Dendritic cell treated with granulocyte-macrophage colony-stimulating factor and Interleukin-4, amounts not matched to agents 40 ng/mL and 50 ng/mL, for 4 days (primary cell): ENCODE measurements around the gene EVA1A.

Experiments used
- H3K27ac Mint-ChIP-seq: one replicate; pipeline ENCODE4 v1.8.0; 2022; ENCODE audit warnings: mild to moderate bottlenecking, mixed read lengths
- H3K27me3 Mint-ChIP-seq: one replicate; pipeline ENCODE4 v1.8.0; 2022; ENCODE audit warnings: mild to moderate bottlenecking, mixed read lengths
- H3K36me3 Mint-ChIP-seq: one replicate; pipeline ENCODE4 v1.8.0; 2022; ENCODE audit warnings: low read depth, mixed read lengths
- H3K4me1 Mint-ChIP-seq: one replicate; pipeline ENCODE4 v1.8.0; 2022; ENCODE audit warnings: low read depth, mixed read lengths
- H3K4me3 Mint-ChIP-seq: one replicate; pipeline ENCODE4 v1.8.0; 2022; ENCODE audit warnings: mild to moderate bottlenecking, moderate library complexity, mixed read lengths
- H3K9me3 Mint-ChIP-seq: one replicate; pipeline ENCODE4 v1.8.0; 2022; ENCODE audit warnings: mixed read lengths
- intact Hi-C: fragments of 100-400 bp; cut with micrococcal nuclease; formaldehyde crosslinking; loops from one replicate; pipeline ENCODE4 v1.15.0; 2022

EVA1A gene

DNA sequence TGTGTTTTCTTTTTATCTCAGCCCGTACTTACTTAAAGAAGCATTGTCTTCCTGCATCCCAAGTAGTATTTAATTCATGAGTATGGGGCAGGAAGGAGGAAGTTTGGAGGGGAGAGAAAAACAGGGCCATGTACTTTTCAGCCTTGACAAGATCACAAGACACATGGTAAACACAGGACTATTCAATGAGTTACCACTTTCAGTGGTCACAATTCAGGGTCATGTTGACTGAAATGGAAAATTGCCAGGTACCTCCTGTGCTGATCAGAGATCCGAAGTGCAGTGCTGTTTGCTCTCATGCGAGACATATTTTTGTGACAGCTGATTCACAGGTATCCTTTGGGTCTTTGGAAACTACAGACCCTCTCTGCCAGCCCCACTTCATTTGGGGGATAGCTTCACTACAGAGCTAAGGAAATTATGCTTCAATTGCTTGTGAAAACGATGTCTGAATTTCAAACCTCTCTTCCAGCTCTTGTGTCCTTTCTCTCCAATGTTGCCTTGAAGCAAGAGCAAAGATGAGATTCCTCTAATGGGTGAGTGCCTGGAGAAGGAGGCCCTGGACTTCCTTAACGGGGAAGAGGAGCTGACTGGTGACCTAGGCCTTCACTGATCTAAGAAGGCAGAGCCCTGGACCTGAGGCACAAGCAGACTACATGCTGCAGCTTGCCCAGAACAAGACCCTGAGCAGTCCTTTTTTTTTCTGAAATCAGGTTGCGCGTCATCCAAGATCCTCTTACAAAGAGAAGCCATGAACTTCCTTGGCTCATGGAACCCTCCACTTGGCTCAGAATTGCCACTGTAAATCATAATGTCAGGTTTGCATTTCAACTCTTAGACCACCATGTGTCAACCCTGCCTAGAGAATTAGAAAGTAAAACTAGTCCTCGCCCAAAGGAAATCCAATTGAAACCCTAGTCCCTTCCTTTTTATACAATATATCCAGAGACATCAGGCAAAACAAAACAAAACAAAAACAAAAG, 44.1 kb downstream of the EVA1A start:
- H3K4me1 Mint-ChIP-seq: no peaks in the 10 kb centered on the region

DNA sequence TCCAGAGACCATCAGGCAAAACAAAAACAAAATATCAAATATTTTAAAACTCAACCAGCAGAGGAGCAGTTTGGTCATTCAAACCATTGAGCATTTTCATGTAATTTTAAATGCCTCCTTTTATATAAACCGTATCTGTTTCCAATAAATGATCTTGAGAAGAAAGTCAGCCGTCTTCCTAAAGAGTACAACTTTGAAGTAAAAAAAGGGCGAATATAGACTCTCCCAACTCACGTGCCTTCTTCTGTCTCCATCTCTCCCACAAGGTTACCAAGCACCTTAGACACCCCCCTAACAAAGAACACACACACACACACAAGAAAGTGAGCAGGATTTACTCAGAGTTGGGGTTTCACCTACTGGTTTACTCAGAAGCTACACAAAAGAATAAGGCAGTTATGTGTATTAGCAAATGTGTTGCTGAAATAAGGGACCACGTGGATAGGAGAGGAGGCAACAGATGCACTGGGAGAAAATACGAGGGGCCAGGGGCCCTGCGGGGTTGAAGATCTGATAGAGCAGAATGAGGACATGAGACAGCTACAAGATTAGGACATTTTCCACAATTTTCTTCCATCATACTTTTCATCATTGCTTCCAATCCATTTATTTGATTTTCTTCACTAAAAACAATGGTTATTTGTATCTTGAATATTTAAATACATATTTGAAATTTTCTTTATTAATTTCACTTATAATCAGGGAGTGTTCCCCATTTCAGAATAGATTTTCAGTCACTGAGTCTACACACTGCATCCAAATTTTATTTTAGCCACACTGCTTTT, 45.0 kb downstream of the EVA1A start:
- Mint-ChIP-seq H3K27ac (no peak overlapping the region), H3K9me3 (peaks cover 16% of the 10 kb centered on the region), H3K36me3 (no peaks in the 10 kb centered on the region), H3K27me3 (no peaks in the 10 kb centered on the region), H3K4me1 (no peaks in the 10 kb centered on the region), H3K4me3 (no peak overlapping the region)
- intact Hi-C loops: no loop called here

More for the DNA sequence above, 44.1 kb downstream of the EVA1A start:
- Mint-ChIP-seq H3K27ac (no peak overlapping the region), H3K27me3 (no peaks in the 10 kb centered on the region), H3K4me3 (no peak overlapping the region), H3K9me3 (peaks cover 16% of the 10 kb centered on the region), H3K36me3 (no peaks in the 10 kb centered on the region)
- intact Hi-C loops: no loop called here

DNA sequence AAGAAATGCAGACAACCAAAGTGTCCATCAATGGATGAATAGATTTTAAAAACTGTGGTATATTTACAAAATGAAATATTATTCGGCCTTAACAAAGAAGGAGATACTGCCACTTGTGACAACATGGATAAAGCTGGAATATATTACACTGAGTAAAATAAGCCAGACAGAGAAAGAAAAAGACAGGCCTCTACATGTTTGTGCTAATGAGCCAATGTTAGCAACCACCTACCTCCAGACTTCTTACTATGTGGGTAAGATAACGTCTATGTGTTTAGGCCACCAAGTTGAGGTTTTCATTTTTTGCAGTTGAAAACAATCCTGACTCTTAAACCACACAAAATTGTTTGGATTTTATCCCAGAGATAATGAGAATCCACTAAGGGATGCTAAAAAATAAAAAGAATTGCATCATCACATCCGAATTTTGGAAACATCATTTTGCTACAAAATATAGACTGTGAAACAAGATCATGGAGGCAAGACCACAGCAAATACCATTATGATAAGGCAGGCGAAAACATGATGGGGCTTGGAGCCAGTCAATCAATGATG, 47.0 kb downstream of the EVA1A start:
- Mint-ChIP-seq H3K4me1 (no peaks in the 10 kb centered on the region), H3K9me3 (peaks cover 20% of the 10 kb centered on the region), H3K27me3 (no peaks in the 10 kb centered on the region), H3K36me3 (no peaks in the 10 kb centered on the region), H3K4me3 (no peak overlapping the region), H3K27ac (no peak overlapping the region)
- intact Hi-C loops: no loop called here

DNA sequence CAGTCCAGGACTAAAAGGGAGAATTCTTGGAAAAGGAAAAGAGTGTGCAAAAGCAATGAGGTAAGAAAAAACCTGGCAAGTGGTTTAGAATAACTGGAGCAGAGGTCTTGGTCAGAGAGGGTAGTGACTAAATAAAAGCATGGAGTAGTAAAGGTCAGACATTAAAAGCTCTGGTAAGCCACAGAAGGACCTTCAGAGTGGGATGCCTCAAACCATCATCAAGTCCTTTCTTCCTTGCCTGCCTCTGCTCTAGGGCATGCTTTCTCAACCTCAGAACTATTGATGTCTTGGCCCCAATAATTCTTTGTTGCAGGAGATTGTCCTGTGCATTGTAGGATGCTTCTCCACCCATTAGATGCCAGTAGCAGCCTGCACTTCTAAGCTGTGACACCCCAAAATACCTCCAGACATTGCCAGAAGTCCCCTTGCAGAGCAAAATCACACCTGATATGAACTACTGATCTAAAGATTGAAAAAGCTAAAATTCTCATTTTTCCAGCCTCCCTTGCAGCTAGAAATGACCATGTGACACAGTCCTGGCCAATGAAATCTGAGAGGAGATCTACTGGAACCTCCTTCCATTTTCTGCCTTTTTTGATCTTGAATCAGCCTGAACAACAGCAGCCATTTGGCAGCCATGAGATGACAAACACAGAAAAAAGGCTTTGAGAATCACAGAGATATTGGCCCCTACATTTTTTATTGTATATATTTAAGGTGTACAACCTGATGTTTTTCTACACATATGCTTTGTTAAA, 48.1 kb downstream of the EVA1A start:
- Mint-ChIP-seq H3K9me3 (peaks cover 26% of the 10 kb centered on the region), H3K27ac (no peak overlapping the region), H3K4me1 (no peaks in the 10 kb centered on the region), H3K27me3 (no peaks in the 10 kb centered on the region), H3K4me3 (no peak overlapping the region), H3K36me3 (no peaks in the 10 kb centered on the region)
- intact Hi-C loops: no loop called here

DNA sequence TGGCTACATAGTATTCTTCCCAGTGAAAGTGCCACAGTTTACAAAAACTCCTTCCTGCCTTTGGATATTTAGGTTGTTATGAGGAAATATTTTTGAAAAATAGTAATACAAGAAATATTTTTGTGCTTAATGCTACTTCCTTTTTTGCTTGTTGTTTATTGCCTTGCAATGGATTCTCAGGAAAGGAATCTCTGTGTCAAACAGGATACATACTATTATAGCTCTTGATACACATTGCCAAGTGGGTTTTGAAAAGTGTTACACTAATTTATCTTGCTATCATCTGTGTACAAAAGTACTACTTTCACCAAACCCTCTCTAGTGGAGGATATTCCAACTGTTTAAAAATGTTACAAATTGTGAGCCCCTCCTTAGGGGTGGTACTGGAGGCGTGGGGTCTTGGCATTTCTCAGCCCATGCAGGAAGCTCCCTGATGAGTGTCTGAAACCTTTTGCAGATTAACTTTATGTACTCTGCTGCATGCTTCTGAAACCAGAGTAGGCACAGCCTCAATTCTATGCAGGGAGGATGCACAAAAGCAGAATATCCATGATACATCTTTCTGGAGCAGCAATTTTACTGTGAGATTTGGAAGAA, 54.5 kb downstream of the EVA1A start:
- Mint-ChIP-seq H3K9me3 (peaks cover 10% of the 10 kb centered on the region), H3K4me3 (no peak overlapping the region), H3K4me1 (no peaks in the 10 kb centered on the region), H3K36me3 (no peaks in the 10 kb centered on the region), H3K27me3 (peaks cover 1% of the 10 kb centered on the region), H3K27ac (no peak overlapping the region)
- intact Hi-C loops: no loop called here

DNA sequence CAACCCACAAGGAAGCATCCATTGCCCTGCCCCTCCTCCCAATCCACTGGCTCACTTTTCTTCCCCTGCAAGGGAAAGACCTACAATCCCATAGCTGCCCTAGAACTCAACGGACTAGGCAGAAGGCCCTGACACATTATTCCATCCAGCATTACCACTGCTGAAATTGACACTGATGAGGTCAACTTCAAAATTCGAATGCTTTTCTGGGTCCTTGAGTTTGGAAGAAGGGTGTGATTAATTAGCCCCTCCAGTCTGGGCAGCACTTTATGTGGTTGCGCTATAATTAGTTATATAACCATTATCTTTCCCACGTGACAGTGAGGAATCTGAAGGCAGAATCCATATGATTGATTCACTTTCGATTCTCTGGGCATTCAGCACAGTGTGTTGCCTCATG, 55.7 kb downstream of the EVA1A start:
- Mint-ChIP-seq H3K27ac (no peak overlapping the region), H3K9me3 (peaks cover 10% of the 10 kb centered on the region), H3K27me3 (peaks cover 1% of the 10 kb centered on the region), H3K4me3 (no peak overlapping the region), H3K36me3 (no peaks in the 10 kb centered on the region), H3K4me1 (no peaks in the 10 kb centered on the region)
- intact Hi-C loops: no loop called here

DNA sequence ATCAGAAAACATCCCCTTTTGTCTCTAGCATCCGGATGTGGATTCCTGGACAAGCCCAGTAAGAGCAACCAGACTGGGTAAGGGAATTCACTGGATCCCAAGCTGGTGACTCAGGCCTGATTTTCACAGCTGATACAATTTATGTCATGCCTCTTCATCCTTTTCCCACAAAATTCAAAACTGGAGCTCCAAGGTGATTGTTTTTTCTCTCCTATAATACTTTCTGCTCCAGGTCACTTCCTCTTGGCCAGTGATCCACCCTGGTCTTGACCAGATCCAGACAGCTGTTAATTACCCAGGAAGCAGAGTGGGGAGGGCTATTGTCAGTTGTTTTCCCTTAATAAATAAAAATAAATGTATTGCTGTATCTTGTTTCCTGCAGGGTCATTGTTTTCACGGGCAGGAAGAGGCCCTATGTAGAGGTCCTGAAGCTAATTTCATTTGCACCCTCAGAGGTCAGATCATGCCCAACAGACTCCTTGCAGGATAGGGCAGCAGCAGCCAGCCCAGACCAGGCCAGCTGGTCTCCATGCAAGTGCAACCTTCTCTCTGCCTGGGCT, 57.6 kb downstream of the EVA1A start:
- no peak overlapping the region for H3K27ac Mint-ChIP-seq
- peaks cover 1% of the 10 kb centered on the region for H3K27me3 Mint-ChIP-seq
- H3K36me3 Mint-ChIP-seq: no peaks in the 10 kb centered on the region
- intact Hi-C loops: no loop called here
- H3K9me3 Mint-ChIP-seq: peaks cover under 1% of the 10 kb centered on the region
- no peak overlapping the region for H3K4me3 Mint-ChIP-seq
- H3K4me1 Mint-ChIP-seq: no peaks in the 10 kb centered on the region

DNA sequence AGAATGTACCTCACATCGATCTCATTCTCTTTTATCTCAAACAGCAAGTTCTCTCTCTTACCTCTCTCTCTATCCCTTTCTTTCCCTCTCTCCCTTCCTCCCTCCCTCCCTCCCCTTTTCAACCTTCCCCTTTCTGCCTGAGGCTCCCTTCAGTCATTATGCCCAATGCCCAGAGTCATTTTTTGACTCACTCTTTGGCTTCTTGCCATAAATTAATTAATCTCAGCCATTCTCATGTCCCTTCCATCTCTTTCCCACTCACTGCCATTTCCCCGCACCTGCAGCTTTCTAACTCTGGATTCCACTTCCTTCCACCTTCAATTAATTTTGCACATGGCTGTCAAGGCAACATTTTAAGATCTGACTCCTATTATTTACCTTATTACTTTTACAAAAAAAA, 60.1 kb downstream of the EVA1A start:
- Mint-ChIP-seq H3K9me3 (no peaks in the 10 kb centered on the region), H3K27me3 (peaks cover 1% of the 10 kb centered on the region), H3K4me1 (no peaks in the 10 kb centered on the region), H3K36me3 (no peaks in the 10 kb centered on the region), H3K27ac (no peak overlapping the region), H3K4me3 (no peak overlapping the region)
- intact Hi-C loops: no loop called here

DNA sequence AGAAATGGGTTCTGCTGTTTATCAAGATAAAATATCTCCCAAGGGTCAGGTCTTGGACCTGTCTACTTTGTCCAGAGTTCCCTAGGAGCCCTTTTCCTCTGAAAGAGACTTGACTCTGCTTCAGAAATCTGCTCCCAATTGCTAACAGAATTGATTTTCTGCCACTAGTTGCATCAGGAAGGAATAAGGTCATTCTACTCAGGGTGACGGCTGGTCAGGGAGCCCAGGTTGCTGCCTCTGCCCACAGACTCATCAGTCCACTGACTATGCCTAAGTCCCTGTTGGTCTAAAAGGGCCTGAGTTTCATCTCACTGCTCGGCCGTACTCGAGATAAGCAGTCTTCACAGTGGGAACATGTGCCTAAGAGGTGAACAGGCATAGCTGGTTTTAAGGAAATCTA, 61.2 kb downstream of the EVA1A start:
- Mint-ChIP-seq H3K4me1 (no peaks in the 10 kb centered on the region), H3K27ac (no peak overlapping the region)

DNA sequence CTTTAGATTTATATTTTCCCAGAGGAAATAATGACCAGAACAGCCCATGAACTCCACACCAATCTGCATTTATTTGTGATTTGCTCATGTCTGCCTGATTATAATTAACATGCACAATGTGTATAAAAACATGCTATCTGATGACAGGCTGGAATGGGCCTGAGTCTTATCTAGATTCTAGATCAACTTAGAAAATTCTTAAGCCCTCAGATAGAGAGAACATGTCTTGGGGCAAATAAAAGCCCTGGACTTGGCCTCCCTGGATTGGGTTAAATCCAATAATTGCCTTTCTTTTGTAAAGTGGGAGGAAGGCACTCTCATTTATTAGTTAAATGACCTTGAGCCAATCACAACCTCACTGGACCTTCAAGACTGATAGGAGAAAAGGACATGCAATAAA, 61.8 kb downstream of the EVA1A start:
- no peaks in the 10 kb centered on the region for H3K4me1 Mint-ChIP-seq
- peaks cover 1% of the 10 kb centered on the region for H3K27me3 Mint-ChIP-seq
- no peaks in the 10 kb centered on the region for H3K9me3 Mint-ChIP-seq
- no peaks in the 10 kb centered on the region for H3K36me3 Mint-ChIP-seq
- H3K27ac Mint-ChIP-seq: no peak overlapping the region
- intact Hi-C loops: no loop called here
- no peak overlapping the region for H3K4me3 Mint-ChIP-seq

More for the DNA sequence above, 61.2 kb downstream of the EVA1A start:
- intact Hi-C loops: no loop called here
- Mint-ChIP-seq H3K27me3 (peaks cover 1% of the 10 kb centered on the region), H3K4me3 (no peak overlapping the region), H3K36me3 (no peaks in the 10 kb centered on the region), H3K9me3 (no peaks in the 10 kb centered on the region)

DNA sequence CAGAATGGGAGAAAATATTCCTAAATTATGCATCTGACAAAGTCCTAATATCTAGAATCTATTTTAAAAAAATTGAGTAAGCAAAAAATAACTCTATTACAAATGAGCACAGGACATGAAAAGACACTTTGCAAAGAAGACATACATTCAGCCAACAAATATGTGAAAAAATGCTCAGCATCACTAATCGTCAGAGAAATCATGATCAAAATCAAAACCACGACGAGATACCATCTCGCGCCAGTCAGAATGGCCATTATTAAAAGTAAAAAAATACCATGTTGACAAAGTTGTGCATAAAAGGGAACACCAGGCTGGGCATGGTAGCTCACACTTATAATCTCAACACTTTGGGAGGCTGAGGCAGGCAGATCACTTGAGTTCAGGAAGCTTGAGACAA, 63.5 kb downstream of the EVA1A start:
- Mint-ChIP-seq H3K4me3 (no peak overlapping the region), H3K27me3 (no peaks in the 10 kb centered on the region), H3K9me3 (no peaks in the 10 kb centered on the region), H3K36me3 (no peaks in the 10 kb centered on the region), H3K27ac (no peak overlapping the region), H3K4me1 (no peaks in the 10 kb centered on the region)
- intact Hi-C loops: no loop called here

DNA sequence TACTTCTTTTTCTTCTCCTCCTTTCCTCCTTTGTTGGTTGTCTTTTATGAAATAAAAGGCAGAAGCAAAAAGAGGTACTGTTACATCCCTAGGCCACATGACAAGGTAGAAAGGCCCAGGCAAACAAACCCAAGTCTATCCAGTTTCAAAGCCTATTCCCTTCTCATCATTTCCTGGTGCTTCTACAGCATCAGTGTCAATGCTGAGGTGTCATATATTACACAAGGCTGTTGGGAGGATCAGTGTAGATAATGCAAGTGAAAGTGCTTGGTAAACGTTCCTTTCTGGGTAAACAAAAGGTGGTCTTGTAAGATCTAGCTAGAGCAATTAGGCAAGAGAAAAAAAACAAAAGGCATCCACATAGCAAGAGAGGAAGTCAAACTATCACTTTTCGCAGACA, 64.9 kb downstream of the EVA1A start:
- H3K27ac Mint-ChIP-seq: no peak overlapping the region
- H3K27me3 Mint-ChIP-seq: no peaks in the 10 kb centered on the region
- H3K4me1 Mint-ChIP-seq: no peaks in the 10 kb centered on the region
- no peak overlapping the region for H3K4me3 Mint-ChIP-seq
- H3K9me3 Mint-ChIP-seq: no peaks in the 10 kb centered on the region
- intact Hi-C loops: no loop called here
- no peaks in the 10 kb centered on the region for H3K36me3 Mint-ChIP-seq

DNA sequence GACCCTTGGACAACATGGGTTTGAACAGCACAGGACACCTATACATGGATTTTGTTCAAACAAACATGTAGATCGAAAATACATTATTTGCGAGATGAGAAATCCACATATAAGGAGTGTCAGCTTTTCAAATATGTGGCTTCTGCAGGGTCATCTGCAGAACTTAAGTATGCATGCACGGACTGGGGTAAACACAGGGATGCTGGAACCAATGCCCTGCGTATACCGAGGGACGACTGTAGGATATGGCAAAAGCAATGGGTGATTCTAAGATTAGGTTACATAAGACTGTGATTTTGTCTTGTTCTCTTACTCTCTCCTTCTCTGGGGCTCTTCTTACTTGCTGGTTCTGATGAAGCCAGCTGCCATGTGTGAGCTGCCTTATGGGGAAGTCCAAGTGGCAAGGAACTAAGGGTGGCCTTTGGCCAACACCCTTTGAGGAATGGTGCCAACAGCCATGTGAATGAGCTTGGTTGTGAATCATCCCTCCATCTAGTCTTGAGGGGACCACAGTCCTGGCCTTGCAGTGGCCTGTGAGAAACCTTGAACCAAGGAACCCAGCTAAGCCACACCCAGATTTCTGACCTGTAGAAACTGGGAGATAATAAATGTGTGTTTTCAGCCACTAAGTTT, 66.5 kb downstream of the EVA1A start:
- no peaks in the 10 kb centered on the region for H3K27me3 Mint-ChIP-seq
- H3K4me3 Mint-ChIP-seq: no peak overlapping the region
- no peaks in the 10 kb centered on the region for H3K9me3 Mint-ChIP-seq
- intact Hi-C loops: no loop called here
- H3K27ac Mint-ChIP-seq: no peak overlapping the region
- H3K4me1 Mint-ChIP-seq: no peaks in the 10 kb centered on the region
- no peaks in the 10 kb centered on the region for H3K36me3 Mint-ChIP-seq
